Measurements from ENCODE around the gene CMC2. TPM values are rescaled to one million over a fixed set of nuclear protein-coding genes. Genes with fewer than 3 reads are reported as not detected.

CMC2 gene
- total and polyA plus RNA-seq, 5 donors from 2014 or later = 78.1 to 210 (median 164) TPM

DNA sequence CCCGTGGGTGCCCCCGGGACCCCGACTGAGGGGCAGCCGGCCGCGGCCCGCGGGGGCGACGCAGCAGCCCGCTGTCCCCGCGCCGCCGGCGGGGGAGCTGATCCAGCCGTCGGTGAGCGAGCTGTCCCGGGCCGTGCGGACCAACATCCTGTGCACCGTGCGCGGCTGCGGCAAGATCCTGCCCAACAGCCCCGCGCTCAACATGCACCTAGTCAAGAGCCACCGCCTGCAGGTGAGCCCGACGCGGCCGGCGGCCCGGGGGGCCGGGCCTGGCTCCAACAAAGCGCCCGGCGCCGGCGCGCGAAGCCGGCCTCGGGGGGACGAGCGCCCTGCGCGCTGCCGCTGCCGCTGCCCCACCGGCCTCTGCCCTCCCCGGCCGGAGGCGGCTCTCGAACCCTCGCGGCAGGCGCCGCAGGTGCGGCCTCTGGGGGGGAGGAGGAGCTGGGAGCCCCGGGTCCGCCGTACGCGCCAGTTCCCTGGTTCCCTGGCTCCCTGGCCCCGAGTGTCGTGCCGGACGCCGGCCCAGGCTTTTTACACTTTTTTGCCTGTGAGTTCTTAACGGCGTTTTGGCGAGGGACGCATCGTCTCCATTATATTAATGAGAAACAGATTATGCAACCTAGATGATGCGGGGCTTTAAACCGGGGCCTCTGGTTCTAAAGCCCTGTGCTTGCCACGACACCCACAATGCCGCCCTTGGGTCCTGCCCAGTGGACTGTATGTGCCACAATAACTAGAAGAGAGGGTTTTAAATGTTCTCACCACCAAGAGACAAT, 29.5 kb upstream of the CMC2 start:
- Mint-ChIP-seq H3K36me3 (peaks cover 3% of the 10 kb centered on the region), H3K4me1 (peaks cover 11 to 49% (median 26%) of the 10 kb centered on the region in 4 donors), H3K9me3 (no peaks in the 10 kb centered on the region), H3K4me3 (peak overlapping the region; percentile 87 to 95 (median 91)), H3K27ac (peak overlapping the region; percentile 60 to 89 (median 77)), H3K27me3 (no peaks in the 10 kb centered on the region)
- Histone ChIP-seq H3K4me1 (ENCODE audit: control insufficient read depth, insufficient read depth, low read length, poor library complexity, severe bottlenecking) (peaks cover 15% of the 10 kb centered on the region), H3K9me3 (ENCODE audit: control insufficient read depth in 2 of 2, low read length in 2 of 2) (no peaks in the 10 kb centered on the region), H3K36me3 (ENCODE audit: control insufficient read depth, insufficient read depth, low read length) (peaks cover 7% of the 10 kb centered on the region), H3K27ac (ENCODE audit: insufficient read depth, low read length, poor library complexity, severe bottlenecking) (peak overlapping the region; percentile 3), H3K27me3 (ENCODE audit: control insufficient read depth, insufficient read depth, low read length) (no peaks in the 10 kb centered on the region), H3K4me3 (ENCODE audit: low read depth, low read length) (peak overlapping the region; percentile 89)
- peak; percentile 49 to 52 for ATAC-seq (ENCODE audit: low read depth in 2 of 2)
- peak; percentile 43 to 70 (median 45) for DNase-seq

DNA sequence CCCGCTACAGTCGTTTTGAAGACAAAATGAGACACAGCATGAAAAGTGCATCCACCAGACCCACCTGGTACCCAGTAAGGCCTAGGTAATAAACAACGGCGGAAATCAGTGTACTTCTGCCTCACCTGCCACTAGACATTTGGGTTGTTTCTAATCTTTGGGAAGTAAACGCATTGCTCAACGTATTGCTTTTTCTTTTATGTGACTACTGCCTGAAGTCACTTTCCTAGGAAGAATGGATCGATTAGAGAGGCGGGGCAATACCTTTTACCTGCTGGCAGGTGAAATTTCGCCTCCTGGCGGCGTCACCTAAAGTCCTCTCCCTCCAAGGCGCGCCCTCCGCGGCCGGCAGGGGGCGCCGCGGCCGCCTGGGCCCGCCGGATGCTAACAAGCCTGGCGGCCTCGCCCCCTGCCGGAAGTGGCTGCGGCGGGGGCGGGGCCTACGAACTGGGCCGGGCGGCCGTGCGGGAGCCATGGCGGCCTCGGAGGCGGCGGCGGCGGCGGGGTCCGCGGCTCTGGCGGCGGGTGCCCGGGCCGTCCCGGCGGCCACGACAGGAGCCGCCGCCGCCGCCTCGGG, 28.8 kb upstream of the CMC2 start, which contains the start of gene ATMIN:
TSS of gene ATMIN (plus strand) at position 445 of the 577 bp plus-strand sequence. CDS start at position 474, 29 bp downstream.
- Histone ChIP-seq H3K4me3 (ENCODE audit: low read depth, low read length) (peak within 1 kb of the TSS; percentile 89), H3K9me3 (ENCODE audit: control insufficient read depth in 2 of 2, low read length in 2 of 2) (no peaks in the 10 kb centered on the region), H3K27me3 (ENCODE audit: control insufficient read depth, insufficient read depth, low read length) (no peaks in the 10 kb centered on the region), H3K36me3 (ENCODE audit: control insufficient read depth, insufficient read depth, low read length) (peaks cover 7% of the 10 kb centered on the region), H3K27ac (ENCODE audit: insufficient read depth, low read length, poor library complexity, severe bottlenecking) (peak within 1 kb of the TSS; percentile 3), H3K4me1 (ENCODE audit: control insufficient read depth, insufficient read depth, low read length, poor library complexity, severe bottlenecking) (peaks cover 15% of the 10 kb centered on the region)
- Mint-ChIP-seq H3K9me3 (no peaks in the 10 kb centered on the region), H3K4me3 (peak within 1 kb of the TSS; percentile 87 to 95 (median 91)), H3K36me3 (peaks cover 3% of the 10 kb centered on the region), H3K27ac (peak within 1 kb of the TSS; percentile 66 to 89 (median 77)), H3K4me1 (peaks cover 11 to 44% (median 25%) of the 10 kb centered on the region in 4 donors), H3K27me3 (no peaks in the 10 kb centered on the region)
- peak; percentile 97 to 98 for ATAC-seq (ENCODE audit: low read depth in 2 of 2)
- peak; percentile 85 to 91 (median 89) for DNase-seq

DNA sequence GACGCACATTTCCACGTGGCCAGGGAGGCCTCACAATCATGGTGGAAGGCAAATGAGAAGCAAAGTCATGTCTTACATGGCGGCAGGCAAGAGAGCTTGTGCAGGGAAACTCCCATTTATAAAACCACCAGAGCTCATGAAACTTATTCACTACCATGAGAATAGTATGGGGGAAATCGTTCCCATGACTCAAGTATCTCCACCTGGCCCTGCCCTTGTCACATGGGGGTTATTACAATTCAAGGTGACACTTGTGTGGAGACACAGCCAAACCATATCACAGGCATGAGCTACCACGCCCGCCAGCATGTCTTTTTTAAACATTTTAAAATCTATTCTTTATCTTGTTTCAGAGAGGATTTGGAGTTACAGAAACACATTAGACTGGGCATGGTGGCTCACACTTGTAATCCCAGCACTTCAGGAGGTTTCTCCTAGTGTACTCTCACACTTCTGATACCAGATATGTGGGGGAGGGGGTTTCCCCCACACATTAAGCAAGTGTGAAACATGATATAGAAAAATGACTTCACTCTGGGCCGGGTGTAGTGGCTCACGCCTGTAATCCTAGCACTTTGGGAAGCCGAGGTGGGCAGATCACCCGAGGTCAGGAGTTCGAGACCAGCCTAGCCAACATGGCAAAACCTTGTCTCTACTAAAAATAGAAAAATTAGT, 23.4 kb upstream of the CMC2 start:
- H3K36me3 Mint-ChIP-seq = peaks cover 8% of the 10 kb centered on the region
- Histone ChIP-seq H3K36me3 (ENCODE audit: control insufficient read depth, insufficient read depth, low read length) (peaks cover 3% of the 10 kb centered on the region), H3K4me3 (ENCODE audit: low read depth, low read length) (no peak overlapping the region), H3K27ac (ENCODE audit: insufficient read depth, low read length, poor library complexity, severe bottlenecking) (no peak overlapping the region), H3K4me1 (ENCODE audit: control insufficient read depth, insufficient read depth, low read length, poor library complexity, severe bottlenecking) (no peaks in the 10 kb centered on the region), H3K9me3 (ENCODE audit: control insufficient read depth in 2 of 2, low read length in 2 of 2) (no peaks in the 10 kb centered on the region), H3K27me3 (ENCODE audit: control insufficient read depth, insufficient read depth, low read length) (no peaks in the 10 kb centered on the region)
- ATAC-seq (ENCODE audit: low read depth in 2 of 2) (no peak), DNase-seq (no peak)
- no peak overlapping the region for H3K27ac Mint-ChIP-seq
- no peaks in the 10 kb centered on the region for H3K9me3 Mint-ChIP-seq
- no peak overlapping the region for H3K4me3 Mint-ChIP-seq
- no peaks in the 10 kb centered on the region for H3K27me3 Mint-ChIP-seq
- H3K4me1 Mint-ChIP-seq = peaks cover 0 to 1% (median 0%) of the 10 kb centered on the region in 4 donors

DNA sequence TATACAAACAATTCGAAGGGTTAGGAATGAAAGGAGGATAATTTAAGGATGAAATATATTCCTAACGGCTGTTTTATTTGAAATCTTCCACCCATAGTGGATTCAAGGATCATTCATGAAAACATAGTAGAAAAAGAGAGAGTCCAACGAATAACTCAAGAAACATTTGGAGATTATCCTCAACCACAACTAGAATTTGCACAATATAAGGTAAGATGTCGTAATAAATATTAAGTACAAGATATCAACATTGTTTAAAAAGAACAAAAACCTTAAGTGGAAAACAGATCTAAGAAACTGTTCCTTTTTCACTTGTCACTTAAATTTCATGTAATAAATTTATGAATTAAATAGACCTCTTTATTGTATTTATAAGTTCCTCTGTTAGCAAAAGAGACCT, 19.7 kb upstream of the CMC2 start:
- Mint-ChIP-seq H3K27ac (no peak overlapping the region), H3K4me3 (no peak overlapping the region)

DNA sequence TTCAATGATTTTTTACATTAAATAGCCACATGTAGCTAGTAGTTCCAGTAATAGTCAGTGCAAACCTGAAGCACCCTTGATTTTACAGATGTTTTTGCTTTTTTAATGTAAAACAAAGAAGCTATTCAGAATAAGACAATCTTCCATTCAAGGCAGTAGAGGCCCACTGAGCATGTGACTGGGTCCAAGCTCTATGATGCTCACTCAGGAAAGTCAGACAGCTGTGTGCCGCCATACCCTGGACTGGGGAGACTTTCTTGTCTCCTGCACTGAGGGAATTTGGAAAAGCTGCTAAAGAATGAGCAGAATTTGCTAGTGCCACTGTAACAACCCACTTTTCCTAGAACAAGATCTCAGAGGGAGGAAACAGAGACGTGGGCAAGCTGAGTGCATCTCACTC, 11.8 kb upstream of the CMC2 start:
- H3K36me3 Mint-ChIP-seq = peaks cover 26% of the 10 kb centered on the region
- Histone ChIP-seq H3K27me3 (ENCODE audit: control insufficient read depth, insufficient read depth, low read length) (no peaks in the 10 kb centered on the region), H3K36me3 (ENCODE audit: control insufficient read depth, insufficient read depth, low read length) (peaks cover 10% of the 10 kb centered on the region), H3K4me3 (ENCODE audit: low read depth, low read length) (no peak overlapping the region), H3K4me1 (ENCODE audit: control insufficient read depth, insufficient read depth, low read length, poor library complexity, severe bottlenecking) (no peaks in the 10 kb centered on the region), H3K27ac (ENCODE audit: insufficient read depth, low read length, poor library complexity, severe bottlenecking) (no peak overlapping the region), H3K9me3 (ENCODE audit: control insufficient read depth in 2 of 2, low read length in 2 of 2) (no peaks in the 10 kb centered on the region)
- H3K4me3 Mint-ChIP-seq = no peak overlapping the region
- H3K9me3 Mint-ChIP-seq = no peaks in the 10 kb centered on the region
- DNase-seq = no peak
- ATAC-seq (ENCODE audit: low read depth in 2 of 2) = no peak
- peak overlapping the region in 1 of 3 donors; percentile 47 for H3K27ac Mint-ChIP-seq
- peaks cover 0 to 11% (median 3%) of the 10 kb centered on the region in 4 donors for H3K4me1 Mint-ChIP-seq
- H3K27me3 Mint-ChIP-seq = no peaks in the 10 kb centered on the region

More for the DNA sequence above, 19.7 kb upstream of the CMC2 start:
- no peaks in the 10 kb centered on the region for H3K27me3 ChIP-seq (ENCODE audit: control insufficient read depth, insufficient read depth, low read length)
- Mint-ChIP-seq H3K27me3 (no peaks in the 10 kb centered on the region), H3K4me1 (no peaks in the 10 kb centered on the region), H3K36me3 (peaks cover 11% of the 10 kb centered on the region), H3K9me3 (no peaks in the 10 kb centered on the region)
- H3K4me1 ChIP-seq (ENCODE audit: control insufficient read depth, insufficient read depth, low read length, poor library complexity, severe bottlenecking) = no peaks in the 10 kb centered on the region
- H3K9me3 ChIP-seq (ENCODE audit: control insufficient read depth in 2 of 2, low read length in 2 of 2) = no peaks in the 10 kb centered on the region
- no peak overlapping the region for H3K27ac ChIP-seq (ENCODE audit: insufficient read depth, low read length, poor library complexity, severe bottlenecking)
- no peak overlapping the region for H3K4me3 ChIP-seq (ENCODE audit: low read depth, low read length)
- H3K36me3 ChIP-seq (ENCODE audit: control insufficient read depth, insufficient read depth, low read length) = peaks cover 3% of the 10 kb centered on the region
- DNase-seq = no peak
- no peak for ATAC-seq (ENCODE audit: low read depth in 2 of 2)

DNA sequence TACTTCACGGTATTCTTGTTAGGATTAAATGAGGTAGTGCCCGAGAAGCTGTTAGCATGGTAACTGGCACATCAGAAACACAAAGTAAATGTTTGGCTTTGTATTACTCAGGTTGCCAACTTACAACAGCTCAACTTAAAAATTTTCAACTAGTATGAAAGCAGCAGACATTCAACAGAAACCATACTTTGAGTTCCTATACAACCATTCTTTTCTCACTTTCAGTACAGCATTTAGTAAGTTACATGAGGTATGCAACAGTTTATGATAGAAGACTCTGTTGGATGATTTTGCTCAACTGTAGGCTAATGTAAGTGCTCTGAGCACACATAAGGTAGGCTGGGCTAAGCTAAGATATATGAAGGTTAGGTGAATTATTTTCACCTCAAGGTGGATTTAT, 8.0 kb upstream of the CMC2 start:
- no peak overlapping the region for H3K4me3 Mint-ChIP-seq
- no peaks in the 10 kb centered on the region for H3K27me3 ChIP-seq (ENCODE audit: control insufficient read depth, insufficient read depth, low read length)
- ATAC-seq (ENCODE audit: low read depth in 2 of 2) = no peak
- peaks cover 4% of the 10 kb centered on the region for H3K36me3 ChIP-seq (ENCODE audit: control insufficient read depth, insufficient read depth, low read length)
- no peaks in the 10 kb centered on the region for H3K9me3 Mint-ChIP-seq
- no peak overlapping the region for H3K4me3 ChIP-seq (ENCODE audit: low read depth, low read length)
- H3K4me1 ChIP-seq (ENCODE audit: control insufficient read depth, insufficient read depth, low read length, poor library complexity, severe bottlenecking) = no peaks in the 10 kb centered on the region
- peaks cover 28% of the 10 kb centered on the region for H3K36me3 Mint-ChIP-seq
- H3K4me1 Mint-ChIP-seq = peaks cover 0 to 18% (median 4%) of the 10 kb centered on the region in 4 donors
- no peaks in the 10 kb centered on the region for H3K9me3 ChIP-seq (ENCODE audit: control insufficient read depth in 2 of 2, low read length in 2 of 2)
- peak overlapping the region in 1 of 3 donors; percentile 84 for H3K27ac Mint-ChIP-seq
- no peaks in the 10 kb centered on the region for H3K27me3 Mint-ChIP-seq
- H3K27ac ChIP-seq (ENCODE audit: insufficient read depth, low read length, poor library complexity, severe bottlenecking) = no peak overlapping the region
- DNase-seq = no peak

DNA sequence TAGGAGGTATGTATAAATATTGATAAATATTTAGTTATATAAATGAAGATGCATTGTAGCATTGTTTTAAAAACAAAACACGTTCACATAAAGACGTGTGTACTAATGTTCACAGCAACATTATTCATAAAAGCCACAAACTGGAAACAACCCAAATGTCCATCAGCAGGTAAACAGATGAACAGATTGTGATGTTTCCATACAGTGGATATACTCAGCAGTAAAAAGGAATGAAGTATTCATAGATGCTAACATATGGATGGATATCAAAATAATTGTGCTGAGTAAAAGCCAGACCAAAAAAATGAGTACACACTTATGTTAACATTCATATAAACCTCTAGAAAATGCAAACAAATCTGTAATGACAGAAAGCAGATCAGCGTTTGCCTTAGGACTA, 6.3 kb upstream of the CMC2 start:
- Mint-ChIP-seq H3K27ac (no peak overlapping the region), H3K36me3 (peaks cover 21% of the 10 kb centered on the region), H3K4me1 (peaks cover 0 to 18% (median 9%) of the 10 kb centered on the region in 4 donors), H3K9me3 (no peaks in the 10 kb centered on the region), H3K27me3 (no peaks in the 10 kb centered on the region), H3K4me3 (no peak overlapping the region)
- no peak for DNase-seq
- H3K36me3 ChIP-seq (ENCODE audit: control insufficient read depth, insufficient read depth, low read length) = no peaks in the 10 kb centered on the region
- no peak overlapping the region for H3K4me3 ChIP-seq (ENCODE audit: low read depth, low read length)
- no peak for ATAC-seq (ENCODE audit: low read depth in 2 of 2)
- H3K27me3 ChIP-seq (ENCODE audit: control insufficient read depth, insufficient read depth, low read length) = no peaks in the 10 kb centered on the region
- no peaks in the 10 kb centered on the region for H3K4me1 ChIP-seq (ENCODE audit: control insufficient read depth, insufficient read depth, low read length, poor library complexity, severe bottlenecking)
- H3K27ac ChIP-seq (ENCODE audit: insufficient read depth, low read length, poor library complexity, severe bottlenecking) = no peak overlapping the region
- H3K9me3 ChIP-seq (ENCODE audit: control insufficient read depth in 2 of 2, low read length in 2 of 2) = no peaks in the 10 kb centered on the region

All from CD4-positive, CD25-positive, alpha-beta regulatory T cell (primary cell).